Colonic mucosa (tissue), 4 donors: Measurements from ENCODE around the gene NXT1. TPM values are rescaled to one million over a fixed set of nuclear protein-coding genes. Genes with fewer than 3 reads are reported as not detected.

Source experiments
- DNase-seq: peaks from one replicate; pipeline ENCODE4 v3.0.0-alpha.2; 2020
- H3K27ac ChIP-seq: fragments of 200-600 bp; one replicate; pipeline ENCODE4 v1.8.0; 2021
- H3K27me3 ChIP-seq: fragments of 200-600 bp; one replicate; pipeline ENCODE4 v1.8.0; 2021
- H3K36me3 ChIP-seq: fragments of 200-600 bp; one replicate; pipeline ENCODE4 v1.8.0; 2021
- H3K4me1 ChIP-seq: fragments of 200-600 bp; one replicate; pipeline ENCODE4 v1.8.0; 2021; ENCODE audit warnings: mild to moderate bottlenecking
- H3K4me3 ChIP-seq: fragments of 200-600 bp; one replicate; pipeline ENCODE4 v1.8.0; 2021
- H3K9ac ChIP-seq, 2 donors: one replicate each; pipeline ENCODE4 v1.7.0; 2013; ENCODE audit warnings: control low read depth in 2 of 2, low read depth in 2 of 2, low read length in 2 of 2
- H3K9me3 ChIP-seq: fragments of 200-600 bp; one replicate; pipeline ENCODE4 v1.8.0; 2021
- CTCF ChIP-seq: fragments of 200-600 bp; IDR thresholded peaks from one replicate; pipeline ENCODE4 v1.8.0; 2022; ENCODE audit warnings: antibody characterized with exemption, mild to moderate bottlenecking
- intact Hi-C: fragments of 100-400 bp; cut with DNase I; formaldehyde crosslinking; loops from one replicate; pipeline ENCODE4 v1.14.1; 2022
- total RNA-seq, 2 donors: library from RNA; stranded (reverse); fragmentation: NEBNext Ultra II Directional in 1 of 2; extraction: Animal tissue kit (Norgen Biotek cat#: 25700) in 1 of 2; gene quantifications; one replicate each; pipeline ENCODE4 v1.2.1, GENCODE V29; 2021
- donor health status: healthy.
- donor health status: DM: no; HTN: no; CAD: no.
- donor health status: DM: no; HTN: no; CAD: no.

Gene NXT1
- total RNA-seq, 2 donors from 2014 or later, result 12.4 to 16.6 TPM

GRCh38 chr20:23327617-23328333 is 22.8 kb upstream of the NXT1 start:
- Histone ChIP-seq H3K9me3 (no peaks in the 10 kb centered on the region), H3K9ac (no peak overlapping the region), H3K4me1 (no peaks in the 10 kb centered on the region), H3K27me3 (no peaks in the 10 kb centered on the region), H3K4me3 (no peak overlapping the region), H3K36me3 (no peaks in the 10 kb centered on the region), H3K27ac (no peak overlapping the region)
- intact Hi-C loops, result no loop called here
- TF ChIP-seq CTCF, result no peak
- DNase-seq, result no peak

GRCh38 chr20:23331450-23332350 is 18.9 kb upstream of the NXT1 start:
- DNase-seq, result no peak
- TF ChIP-seq CTCF, result no peak
- intact Hi-C loops, result no loop called here

DNA sequence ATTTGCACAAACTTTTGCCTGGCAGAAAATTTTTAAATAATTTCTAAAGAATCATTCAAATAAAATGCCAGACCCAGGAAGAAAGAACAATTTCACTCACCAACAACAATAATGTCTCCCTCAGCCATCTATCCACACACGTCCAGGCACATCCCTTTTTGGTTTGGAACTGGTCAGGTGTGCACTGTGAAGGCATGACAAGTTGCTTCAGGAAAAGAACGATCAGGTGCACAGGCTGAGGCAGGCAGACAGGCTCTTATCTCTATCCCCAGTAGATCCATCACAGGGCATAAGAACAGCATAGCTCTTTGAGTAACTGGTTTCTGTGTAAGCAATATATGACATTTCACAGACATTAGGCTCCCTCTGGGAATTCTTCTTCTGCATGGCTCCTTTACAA is 18.1 kb upstream of the NXT1 start:
- Histone ChIP-seq H3K36me3 (no peaks in the 10 kb centered on the region), H3K27me3 (no peaks in the 10 kb centered on the region), H3K4me1 (no peaks in the 10 kb centered on the region), H3K4me3 (no peak overlapping the region), H3K9me3 (no peaks in the 10 kb centered on the region), H3K27ac (no peak overlapping the region), H3K9ac (no peak overlapping the region)
- intact Hi-C loops, result no loop called here
- TF ChIP-seq CTCF, result no peak
- no peak for DNase-seq

More at GRCh38 chr20:23331450-23332350, 18.9 kb upstream of the NXT1 start:
- Histone ChIP-seq H3K9me3 (no peaks in the 10 kb centered on the region), H3K27ac (no peak overlapping the region), H3K36me3 (no peaks in the 10 kb centered on the region), H3K4me3 (no peak overlapping the region), H3K9ac (no peak overlapping the region), H3K27me3 (no peaks in the 10 kb centered on the region), H3K4me1 (no peaks in the 10 kb centered on the region)

DNA sequence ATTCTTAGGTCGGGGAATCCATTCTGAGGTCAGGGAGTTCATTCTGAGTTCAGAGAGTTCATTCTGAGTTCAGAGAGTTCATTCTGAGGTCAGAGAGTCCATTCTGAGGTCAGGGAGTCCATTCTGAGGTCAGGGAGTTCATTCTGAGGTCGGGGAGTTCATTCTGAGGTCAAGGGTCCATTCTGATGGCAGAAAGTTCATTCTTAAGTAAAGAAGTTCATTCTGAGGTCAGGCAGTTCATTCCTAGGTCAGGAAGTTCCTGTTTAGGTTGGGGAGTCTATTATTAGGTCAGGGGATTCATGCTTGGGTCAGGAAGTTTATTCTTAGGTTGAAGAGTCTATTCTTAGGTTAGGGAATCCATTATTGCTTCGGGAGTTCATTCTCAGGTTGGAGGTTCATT is 16.5 kb upstream of the NXT1 start:
- Histone ChIP-seq H3K9me3 (no peaks in the 10 kb centered on the region), H3K4me1 (no peaks in the 10 kb centered on the region), H3K4me3 (no peak overlapping the region), H3K27ac (no peak overlapping the region), H3K36me3 (no peaks in the 10 kb centered on the region), H3K9ac (no peak overlapping the region), H3K27me3 (no peaks in the 10 kb centered on the region)
- TF ChIP-seq CTCF, result no peak
- intact Hi-C loops, result no loop called here
- DNase-seq, result no peak

- TF ChIP-seq CTCF, result no peak
- intact Hi-C loops, result no loop called here
- Histone ChIP-seq H3K4me1 (no peaks in the 10 kb centered on the region), H3K9me3 (no peaks in the 10 kb centered on the region), H3K27ac (no peak overlapping the region), H3K9ac (no peak overlapping the region), H3K27me3 (no peaks in the 10 kb centered on the region), H3K4me3 (no peak overlapping the region), H3K36me3 (no peaks in the 10 kb centered on the region)
- no peak for DNase-seq
These were observed 15.1 kb upstream of the NXT1 start for GRCh38 chr20:23335521-23335920.
